22Rv1 (cell line): ENCODE measurements around the gene GFOD1.

Experiments used
- ZFX ChIP-seq: fragments of 450-650 bp; IDR thresholded peaks from 2 replicates; pipeline ENCODE4 v1.6.1; 2017; ENCODE audit warnings: antibody characterized with exemption, borderline replicate concordance
- TF ChIP-seq, protein P1 (sequence below): fragments of 450-650 bp; IDR thresholded peaks from 2 replicates; pipeline ENCODE4 v1.5.1; 2017; ENCODE audit warnings: mild to moderate bottlenecking

GRCh38 chr6:13357551-13358075 lies 129.8 kb downstream of the GFOD1 start:
- TF ChIP-seq, protein P1, sequence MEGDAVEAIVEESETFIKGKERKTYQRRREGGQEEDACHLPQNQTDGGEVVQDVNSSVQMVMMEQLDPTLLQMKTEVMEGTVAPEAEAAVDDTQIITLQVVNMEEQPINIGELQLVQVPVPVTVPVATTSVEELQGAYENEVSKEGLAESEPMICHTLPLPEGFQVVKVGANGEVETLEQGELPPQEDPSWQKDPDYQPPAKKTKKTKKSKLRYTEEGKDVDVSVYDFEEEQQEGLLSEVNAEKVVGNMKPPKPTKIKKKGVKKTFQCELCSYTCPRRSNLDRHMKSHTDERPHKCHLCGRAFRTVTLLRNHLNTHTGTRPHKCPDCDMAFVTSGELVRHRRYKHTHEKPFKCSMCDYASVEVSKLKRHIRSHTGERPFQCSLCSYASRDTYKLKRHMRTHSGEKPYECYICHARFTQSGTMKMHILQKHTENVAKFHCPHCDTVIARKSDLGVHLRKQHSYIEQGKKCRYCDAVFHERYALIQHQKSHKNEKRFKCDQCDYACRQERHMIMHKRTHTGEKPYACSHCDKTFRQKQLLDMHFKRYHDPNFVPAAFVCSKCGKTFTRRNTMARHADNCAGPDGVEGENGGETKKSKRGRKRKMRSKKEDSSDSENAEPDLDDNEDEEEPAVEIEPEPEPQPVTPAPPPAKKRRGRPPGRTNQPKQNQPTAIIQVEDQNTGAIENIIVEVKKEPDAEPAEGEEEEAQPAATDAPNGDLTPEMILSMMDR, result no peak
- no peak for TF ChIP-seq ZFX
